ENCODE measurements around the gene RPN1. TPM values are rescaled to one million over a fixed set of nuclear protein-coding genes. Genes with fewer than 3 reads are reported as not detected.
"Not testable (repeated sequence)": the region's sequence is repeated elsewhere in the genome, so short reads cannot be mapped to it uniquely, and the experiment has no call there.

The RPN1 gene
- polyA plus RNA-seq, 6 donors from 2014 or later: 176 to 255 (median 193) TPM

- peaks cover 0 to 9% (median 3%) of the 10 kb centered on the region in 7 donors for H3K9me3 Mint-ChIP-seq
- no peak for DNase-seq
- peak overlapping the region in 1 of 6 donors; percentile 37 for H3K27ac Mint-ChIP-seq
- peaks cover 0 to 6% of the 10 kb centered on the region in 2 donors for H3K36me3 Mint-ChIP-seq
- ATAC-seq (ENCODE audit: low read depth in 2 of 2): no peak
- no peak overlapping the region for H3K4me3 Mint-ChIP-seq
- H3K27me3 Mint-ChIP-seq: no peaks in the 10 kb centered on the region
- H3K4me1 Mint-ChIP-seq: peaks cover 0 to 5% (median 0%) of the 10 kb centered on the region in 3 donors
Observed at GRCh38 chr3:128591738-128592426, 58.7 kb downstream of the RPN1 start.

DNA sequence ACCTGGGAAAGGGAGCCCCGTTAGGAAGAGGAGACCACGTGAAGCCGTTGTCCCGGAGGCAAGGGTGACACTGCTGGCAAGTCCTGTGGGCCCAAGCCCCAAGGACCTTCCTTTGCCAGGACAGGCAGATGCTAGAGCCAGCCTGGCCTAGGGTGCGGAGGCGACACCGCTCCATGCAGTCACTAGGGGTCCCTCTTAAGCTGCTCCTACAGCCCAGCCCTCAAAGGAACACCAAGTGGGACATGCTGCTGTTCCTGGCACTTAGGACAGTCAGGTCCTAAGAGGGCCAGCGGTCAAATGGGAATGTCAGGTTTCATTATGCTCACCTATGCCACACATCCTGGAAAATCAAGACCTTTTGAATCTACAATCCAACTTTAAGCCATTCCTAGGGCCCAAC, 59.7 kb downstream of the RPN1 start:
- H3K4me3 Mint-ChIP-seq: no peak overlapping the region
- ATAC-seq (ENCODE audit: low read depth in 2 of 2) (no peak), DNase-seq (no peak)
- peaks cover 0 to 3% (median 0%) of the 10 kb centered on the region in 3 donors for H3K27me3 Mint-ChIP-seq
- H3K36me3 Mint-ChIP-seq: peaks cover 0 to 6% of the 10 kb centered on the region in 2 donors
- H3K9me3 Mint-ChIP-seq: peaks cover 0 to 9% (median 3%) of the 10 kb centered on the region in 7 donors
- peaks cover 0 to 5% (median 0%) of the 10 kb centered on the region in 3 donors for H3K4me1 Mint-ChIP-seq
- H3K27ac Mint-ChIP-seq: no peak overlapping the region

DNA sequence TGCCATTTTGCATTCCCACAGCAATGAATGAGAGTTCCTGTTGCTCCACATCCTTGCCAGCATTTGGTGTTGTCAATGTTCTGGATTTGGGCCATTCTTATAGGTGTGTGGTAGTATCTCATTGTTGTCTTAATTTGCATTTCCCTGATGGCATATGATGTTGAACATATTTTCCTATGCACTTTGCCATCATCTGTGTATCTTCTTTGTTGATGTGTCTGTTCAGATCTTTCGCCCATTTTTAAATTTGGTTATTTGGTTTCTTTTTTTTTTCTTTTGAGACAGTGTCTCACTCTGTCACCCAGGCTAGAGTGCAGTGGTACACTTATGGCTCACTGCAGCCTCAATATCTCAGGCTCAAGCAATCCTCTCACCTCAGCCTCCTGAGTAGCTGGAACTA, 60.6 kb downstream of the RPN1 start:
- H3K27me3 Mint-ChIP-seq; ATAC-seq (ENCODE audit: low read depth in 2 of 2); H3K36me3 Mint-ChIP-seq; DNase-seq; H3K27ac Mint-ChIP-seq; H3K4me3 Mint-ChIP-seq; H3K4me1 Mint-ChIP-seq; H3K9me3 Mint-ChIP-seq: not testable (repeated sequence)

- Mint-ChIP-seq H3K36me3 (peaks cover 0 to 6% of the 10 kb centered on the region in 2 donors), H3K27ac (peak overlapping the region in 2 of 6 donors; percentile 27 to 28), H3K4me1 (peaks cover 0 to 5% (median 3%) of the 10 kb centered on the region in 3 donors), H3K9me3 (peaks cover 0 to 9% (median 3%) of the 10 kb centered on the region in 7 donors), H3K4me3 (no peak overlapping the region), H3K27me3 (peaks cover 0 to 17% (median 0%) of the 10 kb centered on the region in 3 donors)
- ATAC-seq (ENCODE audit: low read depth in 2 of 2): no peak
- no peak for DNase-seq
Observed at GRCh38 chr3:128588147-128588546, 62.5 kb downstream of the RPN1 start.

DNA sequence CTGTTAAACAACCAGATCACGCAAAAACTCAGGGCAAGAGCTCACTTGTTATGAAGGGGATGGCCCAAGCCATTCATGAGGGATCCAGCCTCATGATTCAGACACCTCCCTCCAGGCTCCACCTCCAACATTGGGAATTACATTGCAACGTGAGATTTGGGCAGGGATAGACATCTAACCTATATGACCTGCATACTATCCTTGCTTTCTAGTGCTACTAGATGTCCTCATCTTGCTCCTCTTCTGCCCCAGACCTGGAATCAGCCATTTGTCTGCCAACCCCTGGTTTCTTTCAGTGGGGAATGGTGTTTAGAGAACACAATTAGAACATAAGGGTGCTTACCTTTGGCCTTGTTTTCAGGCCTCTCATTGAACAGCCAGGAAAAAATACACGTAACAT, 63.2 kb downstream of the RPN1 start:
- no peak overlapping the region for H3K4me3 Mint-ChIP-seq
- no peak for ATAC-seq (ENCODE audit: low read depth in 2 of 2)
- H3K36me3 Mint-ChIP-seq: peaks cover 0 to 6% of the 10 kb centered on the region in 2 donors
- DNase-seq: no peak
- H3K27ac Mint-ChIP-seq: peak overlapping the region in 1 of 6 donors; percentile 14
- peaks cover 0 to 9% (median 3%) of the 10 kb centered on the region in 7 donors for H3K9me3 Mint-ChIP-seq
- H3K4me1 Mint-ChIP-seq: peaks cover 0 to 5% (median 3%) of the 10 kb centered on the region in 3 donors
- peaks cover 0 to 20% (median 0%) of the 10 kb centered on the region in 3 donors for H3K27me3 Mint-ChIP-seq

- not testable (repeated sequence) for H3K4me1 Mint-ChIP-seq; H3K36me3 Mint-ChIP-seq; ATAC-seq (ENCODE audit: low read depth in 2 of 2); H3K9me3 Mint-ChIP-seq; H3K27ac Mint-ChIP-seq; DNase-seq
- Mint-ChIP-seq H3K27me3 (peaks cover 0 to 23% (median 0%) of the 10 kb centered on the region in 3 donors), H3K4me3 (peak overlapping the region in 1 of 8 donors; percentile 24)
Observed at GRCh38 chr3:128586932-128587331, 63.7 kb downstream of the RPN1 start.

- H3K27ac Mint-ChIP-seq; H3K4me3 Mint-ChIP-seq; H3K9me3 Mint-ChIP-seq; DNase-seq; H3K36me3 Mint-ChIP-seq; H3K4me1 Mint-ChIP-seq; ATAC-seq (ENCODE audit: low read depth in 2 of 2): not testable (repeated sequence)
- H3K27me3 Mint-ChIP-seq: peaks cover 0 to 23% (median 0%) of the 10 kb centered on the region in 3 donors
Observed at GRCh38 chr3:128586391-128586790, 64.2 kb downstream of the RPN1 start.

DNA sequence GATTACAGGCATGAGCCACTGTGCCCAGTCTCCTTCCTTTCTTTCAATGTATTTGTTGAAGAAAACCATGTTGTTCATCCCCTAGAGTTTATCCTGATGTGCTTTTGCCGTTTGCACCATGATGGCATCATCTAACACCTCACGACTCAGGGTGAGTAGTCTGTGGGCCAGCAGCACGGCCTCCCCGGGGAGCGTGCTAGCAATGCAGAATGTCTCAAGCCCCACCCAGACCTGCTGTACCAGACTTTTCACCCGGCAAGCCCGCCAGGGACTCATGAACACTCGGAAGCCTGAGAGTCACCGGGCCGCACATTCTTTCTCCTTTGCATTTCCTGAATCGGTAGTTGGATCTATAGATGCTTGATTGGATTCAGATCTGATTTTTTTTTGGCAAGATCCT, 64.6 kb downstream of the RPN1 start:
- Mint-ChIP-seq H3K36me3 (peaks cover 0 to 6% of the 10 kb centered on the region in 2 donors), H3K9me3 (peaks cover 0 to 11% (median 3%) of the 10 kb centered on the region in 7 donors), H3K4me3 (no peak overlapping the region), H3K27me3 (peaks cover 0 to 23% (median 0%) of the 10 kb centered on the region in 3 donors), H3K27ac (no peak overlapping the region), H3K4me1 (peaks cover 0 to 5% (median 3%) of the 10 kb centered on the region in 3 donors)
- ATAC-seq (ENCODE audit: low read depth in 2 of 2) (no peak), DNase-seq (no peak)

GRCh38 chr3:128585189-128585588, 65.4 kb downstream of the RPN1 start:
- no peak overlapping the region for H3K4me3 Mint-ChIP-seq
- DNase-seq (no peak), ATAC-seq (ENCODE audit: low read depth in 2 of 2) (no peak)
- H3K27me3 Mint-ChIP-seq: peaks cover 0 to 23% (median 0%) of the 10 kb centered on the region in 3 donors
- peaks cover 0 to 15% (median 6%) of the 10 kb centered on the region in 7 donors for H3K9me3 Mint-ChIP-seq
- peaks cover 0 to 5% (median 3%) of the 10 kb centered on the region in 3 donors for H3K4me1 Mint-ChIP-seq
- H3K36me3 Mint-ChIP-seq: peaks cover 0 to 2% of the 10 kb centered on the region in 2 donors
- H3K27ac Mint-ChIP-seq: no peak overlapping the region

DNA sequence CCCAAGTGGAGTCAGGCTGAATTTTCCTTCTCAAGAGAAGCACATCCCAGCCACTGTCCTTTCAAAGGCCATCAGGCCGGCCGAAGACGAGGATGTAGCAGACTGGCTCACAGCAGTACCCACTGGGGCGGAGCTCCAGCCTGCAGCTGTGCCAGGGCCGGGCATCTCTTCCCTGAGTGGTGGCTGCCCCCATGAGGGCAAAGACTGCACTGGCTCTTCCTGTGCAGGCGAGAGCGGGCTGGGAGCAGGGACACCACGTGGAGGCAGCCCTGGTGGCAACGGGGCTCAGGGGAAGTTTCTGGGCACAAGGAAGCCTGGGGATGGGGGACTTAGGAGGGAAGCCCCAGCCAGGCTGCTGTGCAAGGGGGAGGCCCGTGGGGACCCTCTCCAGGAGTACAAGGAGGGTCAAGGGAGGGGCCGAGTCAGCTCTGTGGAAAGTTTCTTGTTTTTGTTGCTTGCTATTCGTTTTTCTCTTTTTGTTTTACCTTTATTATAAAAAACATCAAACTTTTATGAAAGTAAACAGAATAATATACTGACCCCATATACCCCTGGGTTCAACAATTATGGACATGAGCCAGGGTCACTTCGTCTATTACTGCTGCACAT, 66.1 kb downstream of the RPN1 start:
- DNase-seq (no peak), ATAC-seq (ENCODE audit: low read depth in 2 of 2) (peak; percentile 56 to 79)
- peaks cover 0 to 12% (median 5%) of the 10 kb centered on the region in 7 donors for H3K9me3 Mint-ChIP-seq
- peak overlapping the region in 2 of 6 donors; percentile 1 to 42 for H3K27ac Mint-ChIP-seq
- H3K27me3 Mint-ChIP-seq: peaks cover 0 to 23% (median 0%) of the 10 kb centered on the region in 3 donors
- peaks cover 0 to 5% (median 3%) of the 10 kb centered on the region in 3 donors for H3K4me1 Mint-ChIP-seq
- H3K36me3 Mint-ChIP-seq: no peaks in the 10 kb centered on the region
- no peak overlapping the region for H3K4me3 Mint-ChIP-seq

- peaks cover 0 to 12% (median 5%) of the 10 kb centered on the region in 7 donors for H3K9me3 Mint-ChIP-seq
- H3K4me1 Mint-ChIP-seq: peaks cover 0 to 3% (median 0%) of the 10 kb centered on the region in 3 donors
- H3K4me3 Mint-ChIP-seq: no peak overlapping the region
- H3K27me3 Mint-ChIP-seq: peaks cover 0 to 29% (median 6%) of the 10 kb centered on the region in 3 donors
- no peaks in the 10 kb centered on the region for H3K36me3 Mint-ChIP-seq
- no peak for DNase-seq
- H3K27ac Mint-ChIP-seq: no peak overlapping the region
- no peak for ATAC-seq (ENCODE audit: low read depth in 2 of 2)
Observed at GRCh38 chr3:128581566-128581965, 69.1 kb downstream of the RPN1 start.

GRCh38 chr3:128579927-128580326, 70.7 kb downstream of the RPN1 start:
- Mint-ChIP-seq H3K36me3 (no peaks in the 10 kb centered on the region), H3K9me3 (peaks cover 0 to 12% (median 5%) of the 10 kb centered on the region in 7 donors), H3K4me1 (peaks cover 0 to 3% (median 0%) of the 10 kb centered on the region in 3 donors), H3K27me3 (peaks cover 0 to 30% (median 13%) of the 10 kb centered on the region in 3 donors), H3K27ac (no peak overlapping the region), H3K4me3 (no peak overlapping the region)
- ATAC-seq (ENCODE audit: low read depth in 2 of 2) (no peak), DNase-seq (no peak)

DNA sequence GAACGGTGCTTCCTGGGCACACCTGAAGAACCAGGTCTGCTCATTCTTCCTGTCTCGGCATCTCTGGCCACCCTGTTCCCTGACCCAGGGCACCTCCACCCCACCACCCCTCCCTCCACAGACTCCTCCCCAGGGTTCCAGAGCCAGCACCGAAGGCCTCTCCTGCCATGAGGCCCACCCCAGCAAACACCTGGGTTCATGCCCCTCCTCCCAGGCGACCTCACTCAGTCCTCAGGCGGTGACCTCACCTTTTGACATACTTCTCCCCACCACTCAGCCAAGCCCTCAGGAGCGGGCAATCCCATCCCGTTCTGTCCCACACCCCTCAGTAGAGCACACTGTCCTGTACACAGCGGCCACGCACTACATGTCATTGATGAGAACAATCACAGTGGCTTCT, 72.3 kb downstream of the RPN1 start:
- ATAC-seq (ENCODE audit: low read depth in 2 of 2) (no peak), DNase-seq (no peak)
- peaks cover 0 to 6% (median 0%) of the 10 kb centered on the region in 3 donors for H3K4me1 Mint-ChIP-seq
- peaks cover 0 to 12% (median 5%) of the 10 kb centered on the region in 7 donors for H3K9me3 Mint-ChIP-seq
- H3K4me3 Mint-ChIP-seq: no peak overlapping the region
- H3K36me3 Mint-ChIP-seq: no peaks in the 10 kb centered on the region
- peaks cover 5 to 35% (median 20%) of the 10 kb centered on the region in 3 donors for H3K27me3 Mint-ChIP-seq
- H3K27ac Mint-ChIP-seq: peak overlapping the region in 1 of 6 donors; percentile 35

Measured in naive B cell (primary cell).